ENCODE measurements around the gene GLDC. TPM values are rescaled to one million over a fixed set of nuclear protein-coding genes. Genes with fewer than 3 reads are reported as not detected.

Gene GLDC
- total RNA-seq, 1 experiment from 2014 or later: 4.0 TPM

DNA sequence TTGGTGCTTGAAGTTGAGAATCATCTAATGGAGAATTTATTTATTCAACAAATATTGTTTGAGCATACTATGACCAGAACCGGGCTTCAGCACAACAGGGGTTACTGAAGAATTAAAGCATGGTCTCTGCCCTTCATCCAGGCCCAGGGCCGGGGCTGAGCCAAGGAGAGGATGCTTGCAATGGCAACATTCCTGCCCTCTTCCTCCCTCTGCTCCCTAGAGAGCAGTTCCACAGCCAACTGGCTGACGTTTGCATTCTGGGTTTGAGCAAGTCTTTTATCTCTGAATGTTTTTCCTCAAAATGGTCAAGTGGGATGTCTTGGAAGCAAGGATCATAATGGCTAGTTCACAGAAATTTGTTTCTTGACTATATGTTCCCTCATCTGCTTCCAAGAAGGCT, 80.7 kb downstream of the GLDC start:
- ChIA-PET POLR2A (no interaction called here), CTCF (no interaction called here)
- Histone ChIP-seq H3K4me1 (ENCODE audit: control insufficient read depth, insufficient read depth, low read length) (peaks cover 11% of the 10 kb centered on the region), H3K4me3 (ENCODE audit: low read depth in 2 of 2, low read length in 2 of 2) (no peak overlapping the region), H3K36me3 (ENCODE audit: control insufficient read depth, insufficient read depth, low read length) (no peaks in the 10 kb centered on the region), H3K9me3 (ENCODE audit: control insufficient read depth, insufficient read depth, low read depth, low read length) (no peaks in the 10 kb centered on the region), H3K27ac (ENCODE audit: low read length) (no peak overlapping the region), H3K27me3 (ENCODE audit: control insufficient read depth, insufficient read depth, low read length) (no peaks in the 10 kb centered on the region)
- BruUV-seq (replicated peaks): no TSS peak
- no peak for TF ChIP-seq POLR2AphosphoS5 (IDR thresholded peaks at IDR 0.05; ENCODE audit: low read depth, low read length)
- TF ChIP-seq, protein P1, sequence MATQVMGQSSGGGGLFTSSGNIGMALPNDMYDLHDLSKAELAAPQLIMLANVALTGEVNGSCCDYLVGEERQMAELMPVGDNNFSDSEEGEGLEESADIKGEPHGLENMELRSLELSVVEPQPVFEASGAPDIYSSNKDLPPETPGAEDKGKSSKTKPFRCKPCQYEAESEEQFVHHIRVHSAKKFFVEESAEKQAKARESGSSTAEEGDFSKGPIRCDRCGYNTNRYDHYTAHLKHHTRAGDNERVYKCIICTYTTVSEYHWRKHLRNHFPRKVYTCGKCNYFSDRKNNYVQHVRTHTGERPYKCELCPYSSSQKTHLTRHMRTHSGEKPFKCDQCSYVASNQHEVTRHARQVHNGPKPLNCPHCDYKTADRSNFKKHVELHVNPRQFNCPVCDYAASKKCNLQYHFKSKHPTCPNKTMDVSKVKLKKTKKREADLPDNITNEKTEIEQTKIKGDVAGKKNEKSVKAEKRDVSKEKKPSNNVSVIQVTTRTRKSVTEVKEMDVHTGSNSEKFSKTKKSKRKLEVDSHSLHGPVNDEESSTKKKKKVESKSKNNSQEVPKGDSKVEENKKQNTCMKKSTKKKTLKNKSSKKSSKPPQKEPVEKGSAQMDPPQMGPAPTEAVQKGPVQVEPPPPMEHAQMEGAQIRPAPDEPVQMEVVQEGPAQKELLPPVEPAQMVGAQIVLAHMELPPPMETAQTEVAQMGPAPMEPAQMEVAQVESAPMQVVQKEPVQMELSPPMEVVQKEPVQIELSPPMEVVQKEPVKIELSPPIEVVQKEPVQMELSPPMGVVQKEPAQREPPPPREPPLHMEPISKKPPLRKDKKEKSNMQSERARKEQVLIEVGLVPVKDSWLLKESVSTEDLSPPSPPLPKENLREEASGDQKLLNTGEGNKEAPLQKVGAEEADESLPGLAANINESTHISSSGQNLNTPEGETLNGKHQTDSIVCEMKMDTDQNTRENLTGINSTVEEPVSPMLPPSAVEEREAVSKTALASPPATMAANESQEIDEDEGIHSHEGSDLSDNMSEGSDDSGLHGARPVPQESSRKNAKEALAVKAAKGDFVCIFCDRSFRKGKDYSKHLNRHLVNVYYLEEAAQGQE (IDR thresholded peaks at IDR 0.05; ENCODE audit: insufficient read depth in 1 of 2, low read depth in 2 of 2, low read length in 1 of 2): no peak
- intact Hi-C loops (cut with micrococcal nuclease; ENCODE audit: unreplicated experiment): no loop called here
- ATAC-seq (no peak), DNase-seq (ENCODE audit: low read depth, low spot score) (no peak)
- in situ Hi-C loops (cut with HindIII; ENCODE audit: low pct_unique_long_range_greater_than_20kb, low sequenced_read_pairs): no loop called here

DNA sequence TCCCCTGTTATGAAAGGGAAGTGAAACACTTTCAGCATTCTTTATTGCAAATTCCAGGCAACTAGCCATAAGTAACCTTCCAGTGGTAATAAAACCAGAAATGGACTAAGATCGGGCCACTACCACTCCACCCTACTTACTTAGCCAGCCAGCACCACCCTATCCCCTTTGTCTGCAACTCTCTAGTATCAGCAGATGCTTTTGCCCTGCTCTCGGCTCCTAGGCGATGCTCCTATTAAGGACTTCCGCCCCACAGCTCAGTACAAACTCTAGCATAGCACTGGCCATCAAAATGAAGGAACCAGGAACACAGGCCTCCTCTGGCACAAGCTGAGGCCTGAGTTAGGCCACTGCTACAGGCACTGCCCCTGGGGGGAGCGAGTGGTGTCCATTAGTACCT, 81.2 kb downstream of the GLDC start:
- Histone ChIP-seq H3K4me1 (ENCODE audit: control insufficient read depth, insufficient read depth, low read length) (peaks cover 11% of the 10 kb centered on the region), H3K36me3 (ENCODE audit: control insufficient read depth, insufficient read depth, low read length) (no peaks in the 10 kb centered on the region), H3K4me3 (ENCODE audit: low read depth in 2 of 2, low read length in 2 of 2) (no peak overlapping the region), H3K27ac (ENCODE audit: low read length) (no peak overlapping the region), H3K27me3 (ENCODE audit: control insufficient read depth, insufficient read depth, low read length) (no peaks in the 10 kb centered on the region), H3K9me3 (ENCODE audit: control insufficient read depth, insufficient read depth, low read depth, low read length) (no peaks in the 10 kb centered on the region)
- TF ChIP-seq TCF7L2 (IDR thresholded peaks at IDR 0.05; ENCODE audit: low read depth, low read length): no peak
- no peak for TF ChIP-seq POLR2AphosphoS5 (IDR thresholded peaks at IDR 0.05; ENCODE audit: low read depth, low read length)
- DNase-seq (ENCODE audit: low read depth, low spot score) (no peak), ATAC-seq (no peak)
- intact Hi-C loops (cut with micrococcal nuclease; ENCODE audit: unreplicated experiment) (no loop called here), in situ Hi-C loops (cut with HindIII; ENCODE audit: low pct_unique_long_range_greater_than_20kb, low sequenced_read_pairs) (no loop called here)
- ChIA-PET CTCF (no interaction called here), POLR2A (no interaction called here)
- BruUV-seq (replicated peaks): no TSS peak

- DNase-seq (ENCODE audit: low read depth, low spot score) (no peak), ATAC-seq (no peak)
- in situ Hi-C loops (cut with HindIII; ENCODE audit: low pct_unique_long_range_greater_than_20kb, low sequenced_read_pairs): no loop called here
- H3K36me3 ChIP-seq (ENCODE audit: control insufficient read depth, insufficient read depth, low read length): no peaks in the 10 kb centered on the region
- no peaks in the 10 kb centered on the region for H3K9me3 ChIP-seq (ENCODE audit: control insufficient read depth, insufficient read depth, low read depth, low read length)
- ChIA-PET POLR2A (no interaction called here), CTCF (no interaction called here)
- intact Hi-C loops (cut with micrococcal nuclease; ENCODE audit: unreplicated experiment): no loop called here
- no TSS peak for BruUV-seq (replicated peaks)
- no peaks in the 10 kb centered on the region for H3K27me3 ChIP-seq (ENCODE audit: control insufficient read depth, insufficient read depth, low read length)
- TF ChIP-seq POLR2AphosphoS5 (IDR thresholded peaks at IDR 0.05; ENCODE audit: low read depth, low read length): no peak
- no peak for TF ChIP-seq TCF7L2 (IDR thresholded peaks at IDR 0.05; ENCODE audit: low read depth, low read length)
- TF ChIP-seq, protein P2, sequence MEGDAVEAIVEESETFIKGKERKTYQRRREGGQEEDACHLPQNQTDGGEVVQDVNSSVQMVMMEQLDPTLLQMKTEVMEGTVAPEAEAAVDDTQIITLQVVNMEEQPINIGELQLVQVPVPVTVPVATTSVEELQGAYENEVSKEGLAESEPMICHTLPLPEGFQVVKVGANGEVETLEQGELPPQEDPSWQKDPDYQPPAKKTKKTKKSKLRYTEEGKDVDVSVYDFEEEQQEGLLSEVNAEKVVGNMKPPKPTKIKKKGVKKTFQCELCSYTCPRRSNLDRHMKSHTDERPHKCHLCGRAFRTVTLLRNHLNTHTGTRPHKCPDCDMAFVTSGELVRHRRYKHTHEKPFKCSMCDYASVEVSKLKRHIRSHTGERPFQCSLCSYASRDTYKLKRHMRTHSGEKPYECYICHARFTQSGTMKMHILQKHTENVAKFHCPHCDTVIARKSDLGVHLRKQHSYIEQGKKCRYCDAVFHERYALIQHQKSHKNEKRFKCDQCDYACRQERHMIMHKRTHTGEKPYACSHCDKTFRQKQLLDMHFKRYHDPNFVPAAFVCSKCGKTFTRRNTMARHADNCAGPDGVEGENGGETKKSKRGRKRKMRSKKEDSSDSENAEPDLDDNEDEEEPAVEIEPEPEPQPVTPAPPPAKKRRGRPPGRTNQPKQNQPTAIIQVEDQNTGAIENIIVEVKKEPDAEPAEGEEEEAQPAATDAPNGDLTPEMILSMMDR (IDR thresholded peaks at IDR 0.05): no peak
- TF ChIP-seq, protein P1 (IDR thresholded peaks at IDR 0.05; ENCODE audit: insufficient read depth in 1 of 2, low read depth in 2 of 2, low read length in 1 of 2): no peak
- TF ChIP-seq SIN3A (IDR thresholded peaks at IDR 0.05; ENCODE audit: borderline replicate concordance, insufficient read depth, low read depth, low read length): no peak
- H3K4me3 ChIP-seq (ENCODE audit: low read depth in 2 of 2, low read length in 2 of 2): no peak overlapping the region
- H3K27ac ChIP-seq (ENCODE audit: low read length): no peak overlapping the region
- H3K4me1 ChIP-seq (ENCODE audit: control insufficient read depth, insufficient read depth, low read length): peaks cover 11% of the 10 kb centered on the region
Observed at GRCh38 chr9:6562871-6563430, 82.6 kb downstream of the GLDC start.

All from Panc1 (cell line).